ENCODE results near the gene SLIT1. TPM values are rescaled to one million over a fixed set of nuclear protein-coding genes. Genes with fewer than 3 reads are reported as not detected.

Gene SLIT1
- total RNA-seq, 1 experiment from 2014 or later: 0.41 TPM

DNA sequence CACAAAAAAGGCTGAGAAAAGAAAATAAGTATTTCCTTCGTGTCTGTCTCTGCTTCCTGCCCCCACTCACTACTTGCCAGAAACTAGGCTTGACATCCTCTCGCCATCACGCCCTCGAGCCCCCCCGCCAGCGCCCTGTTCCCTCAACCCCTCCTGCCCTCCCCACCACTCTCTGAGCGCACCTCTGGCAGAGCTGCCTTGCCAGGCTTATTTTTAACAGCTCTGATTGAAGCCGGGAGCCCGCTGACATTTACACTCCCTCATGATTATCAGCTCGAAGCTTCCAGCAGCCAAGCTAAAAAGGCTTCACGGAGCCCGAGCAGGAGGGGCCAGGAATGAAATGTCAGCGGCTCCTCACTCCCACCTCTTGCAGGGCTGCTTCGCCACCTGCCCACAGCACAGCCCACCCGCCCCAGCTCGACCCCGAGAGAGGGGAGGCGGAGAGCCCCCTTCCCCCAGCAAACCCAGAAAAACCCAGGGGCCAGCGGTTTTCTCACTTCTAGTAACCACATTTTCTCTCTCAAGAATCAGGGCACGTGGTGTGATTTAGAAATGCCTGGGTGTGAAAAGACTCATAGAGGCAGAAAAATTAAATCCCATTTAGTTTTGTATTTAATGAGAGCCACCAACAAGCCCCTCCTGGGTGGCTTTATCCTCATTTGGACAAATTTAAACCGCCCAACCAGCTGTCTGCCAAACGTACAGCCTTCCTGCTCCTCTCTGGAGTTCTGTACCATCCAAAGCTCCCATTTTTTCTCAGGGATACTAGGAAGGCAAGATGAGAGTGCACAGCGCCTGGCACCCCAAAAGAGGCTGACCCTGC, 89.3 kb downstream of the SLIT1 start:
- no peaks in the 10 kb centered on the region for H3K36me3 Mint-ChIP-seq (ENCODE audit: insufficient read depth, unreplicated experiment)
- CTCF ChIA-PET: no interaction called here
- TF ChIP-seq CTCF (IDR thresholded peaks at IDR 0.05; ENCODE audit: insufficient read depth in 1 of 2, low read depth in 1 of 2, low read length in 1 of 2, severe bottlenecking in 1 of 2, unreplicated experiment in 1 of 2): no peak
- intact Hi-C loops (cut with micrococcal nuclease; ENCODE audit: unreplicated experiment): no loop called here
- no peaks in the 10 kb centered on the region for H3K4me1 ChIP-seq
- H3K27ac Mint-ChIP-seq (ENCODE audit: unreplicated experiment): no peak overlapping the region
- BruUV-seq (replicated peaks): no TSS peak
- H3K36me3 ChIP-seq (ENCODE audit: control insufficient read depth, insufficient read depth, low read length): no peaks in the 10 kb centered on the region
- no peak overlapping the region for H3K4me3 ChIP-seq (ENCODE audit: low read depth, low read length)
- no peaks in the 10 kb centered on the region for H3K4me1 Mint-ChIP-seq (ENCODE audit: low read depth, unreplicated experiment)
- no peaks in the 10 kb centered on the region; the same call in 1 of the 2 replicates for H3K27me3 ChIP-seq (replicated peaks; ENCODE audit: control insufficient read depth, insufficient read depth, low read length)
- H3K27me3 Mint-ChIP-seq (ENCODE audit: insufficient read depth, unreplicated experiment): peaks cover 29% of the 10 kb centered on the region
- H3K9me3 ChIP-seq: no peaks in the 10 kb centered on the region
- no peak for DNase-seq
- no peaks in the 10 kb centered on the region for H3K9me3 Mint-ChIP-seq (ENCODE audit: unreplicated experiment)
- POLR2A ChIA-PET: no interaction called here
- H3K4me3 Mint-ChIP-seq (ENCODE audit: unreplicated experiment): no peak overlapping the region

- Histone ChIP-seq H3K9me3 (no peaks in the 10 kb centered on the region), H3K4me3 (ENCODE audit: low read depth, low read length) (no peak overlapping the region), H3K27me3 (replicated peaks; ENCODE audit: control insufficient read depth, insufficient read depth, low read length) (no peaks in the 10 kb centered on the region; the same call in 1 of the 2 replicates), H3K36me3 (ENCODE audit: control insufficient read depth, insufficient read depth, low read length) (no peaks in the 10 kb centered on the region), H3K4me1 (no peaks in the 10 kb centered on the region)
- Mint-ChIP-seq H3K9me3 (ENCODE audit: unreplicated experiment) (no peaks in the 10 kb centered on the region), H3K4me1 (ENCODE audit: low read depth, unreplicated experiment) (no peaks in the 10 kb centered on the region), H3K4me3 (ENCODE audit: unreplicated experiment) (no peak overlapping the region), H3K36me3 (ENCODE audit: insufficient read depth, unreplicated experiment) (no peaks in the 10 kb centered on the region), H3K27me3 (ENCODE audit: insufficient read depth, unreplicated experiment) (peaks cover 31% of the 10 kb centered on the region), H3K27ac (ENCODE audit: unreplicated experiment) (no peak overlapping the region)
- no peak for DNase-seq
- no TSS peak for BruUV-seq (replicated peaks)
- CTCF ChIA-PET: no interaction called here
- intact Hi-C loops (cut with micrococcal nuclease; ENCODE audit: unreplicated experiment): no loop called here
- no peak for TF ChIP-seq CTCF (IDR thresholded peaks at IDR 0.05; ENCODE audit: insufficient read depth in 1 of 2, low read depth in 1 of 2, low read length in 1 of 2, severe bottlenecking in 1 of 2, unreplicated experiment in 1 of 2)
- POLR2A ChIA-PET: no interaction called here
Observed at GRCh38 chr10:97095701-97096260, 90.0 kb downstream of the SLIT1 start.

GRCh38 chr10:97090644-97091043, 95.1 kb downstream of the SLIT1 start:
- Histone ChIP-seq H3K27me3 (replicated peaks; ENCODE audit: control insufficient read depth, insufficient read depth, low read length) (no peaks in the 10 kb centered on the region; the same call in 1 of the 2 replicates), H3K9me3 (no peaks in the 10 kb centered on the region), H3K4me3 (ENCODE audit: low read depth, low read length) (no peak overlapping the region), H3K4me1 (no peaks in the 10 kb centered on the region), H3K36me3 (ENCODE audit: control insufficient read depth, insufficient read depth, low read length) (no peaks in the 10 kb centered on the region)
- ChIA-PET CTCF (interaction anchor here (0.6 to 0.9 kb wide), 2 partner anchors 12 to 106 kb away, joined by 3 to 4 read pairs; no protein-coding TSS in a partner anchor), POLR2A (no interaction called here)
- no peak for DNase-seq
- BruUV-seq (replicated peaks): no TSS peak
- no peaks in the 10 kb centered on the region for H3K36me3 Mint-ChIP-seq (ENCODE audit: insufficient read depth, unreplicated experiment)
- intact Hi-C loops (cut with micrococcal nuclease; ENCODE audit: unreplicated experiment): no loop called here
- H3K4me1 Mint-ChIP-seq (ENCODE audit: low read depth, unreplicated experiment): no peaks in the 10 kb centered on the region
- H3K27me3 Mint-ChIP-seq (ENCODE audit: insufficient read depth, unreplicated experiment): peaks cover 30% of the 10 kb centered on the region
- H3K4me3 Mint-ChIP-seq (ENCODE audit: unreplicated experiment): no peak overlapping the region
- H3K27ac Mint-ChIP-seq (ENCODE audit: unreplicated experiment): no peak overlapping the region
- H3K9me3 Mint-ChIP-seq (ENCODE audit: unreplicated experiment): no peaks in the 10 kb centered on the region
- no peak for TF ChIP-seq CTCF (IDR thresholded peaks at IDR 0.05; ENCODE audit: insufficient read depth in 1 of 2, low read depth in 1 of 2, low read length in 1 of 2, severe bottlenecking in 1 of 2, unreplicated experiment in 1 of 2)

Data from Caco-2 (cell line).